Dedifferentiated amniotic fluid mesenchymal stem cell (primary cell): ENCODE results near the gene GYPB.
A peak's percentile ranks its signal among the peaks of the same experiment; 100 is the strongest.
"Not testable (repeated sequence)": the region's sequence is repeated elsewhere in the genome, so short reads cannot be mapped to it uniquely, and the experiment has no call there.

ENCODE experiments used
- DNase-seq: peaks from one replicate; pipeline ENCODE4 v3.0.0-alpha.2; 2016; ENCODE audit errors: extremely low spot score

Gene GYPB

DNA sequence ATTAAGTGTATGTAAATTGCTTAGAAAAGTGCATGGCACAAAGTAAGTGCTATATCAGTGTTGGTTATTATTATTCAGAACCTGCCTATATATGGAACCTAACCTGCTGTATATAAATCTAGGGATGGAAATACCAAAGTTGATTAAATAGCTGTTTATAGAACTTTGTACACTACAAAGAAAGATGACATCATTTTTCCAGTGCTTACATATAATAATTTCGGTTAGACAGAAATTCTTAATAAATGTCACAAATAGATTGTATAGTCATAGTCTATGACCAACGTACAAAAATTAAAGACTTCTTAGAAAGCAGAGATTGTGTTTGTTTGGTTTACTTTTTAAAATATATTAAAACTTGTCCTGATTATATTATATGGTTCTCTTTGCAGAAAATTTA, 4.4 kb downstream of the GYPB start:
- no peak for DNase-seq

DNA sequence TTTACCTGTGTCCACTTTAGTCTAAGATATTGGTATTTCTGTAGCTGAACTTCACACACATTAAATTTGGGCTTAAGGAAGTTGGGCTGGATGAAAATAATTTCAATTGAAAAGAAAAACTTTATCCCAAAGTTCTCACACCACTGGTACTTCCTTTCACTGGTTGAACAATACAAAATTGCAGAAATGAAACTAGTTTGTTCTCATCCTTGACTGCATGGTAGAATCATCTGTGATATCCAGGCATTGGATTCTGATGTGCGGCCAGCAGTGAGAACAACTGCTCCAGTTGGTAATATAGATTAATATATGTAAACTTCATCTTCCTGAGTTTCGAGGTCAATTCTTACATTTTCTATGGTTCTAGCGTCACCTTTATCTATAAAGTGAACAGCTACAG, 10.6 kb downstream of the GYPB start:
- DNase-seq = not testable (repeated sequence)

DNA sequence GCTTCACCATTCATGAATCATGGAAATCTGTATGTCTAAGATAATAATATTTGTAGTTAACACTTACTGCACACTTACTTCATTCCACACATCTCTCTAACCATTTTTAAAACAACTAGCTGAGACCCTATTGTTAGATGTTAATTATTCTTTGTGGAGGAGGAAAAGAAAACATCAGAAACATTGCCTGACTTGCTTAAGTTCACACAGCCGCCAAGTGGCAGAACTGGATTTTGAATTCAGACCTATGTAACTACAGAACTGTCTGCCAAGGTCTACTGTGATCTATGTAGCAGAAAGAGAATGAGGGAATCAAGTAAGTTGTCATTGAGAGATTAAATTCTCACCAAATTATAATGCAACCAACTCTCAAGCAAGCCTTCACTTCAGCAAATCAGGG, 11.2 kb downstream of the GYPB start:
- not testable (repeated sequence) for DNase-seq

DNA sequence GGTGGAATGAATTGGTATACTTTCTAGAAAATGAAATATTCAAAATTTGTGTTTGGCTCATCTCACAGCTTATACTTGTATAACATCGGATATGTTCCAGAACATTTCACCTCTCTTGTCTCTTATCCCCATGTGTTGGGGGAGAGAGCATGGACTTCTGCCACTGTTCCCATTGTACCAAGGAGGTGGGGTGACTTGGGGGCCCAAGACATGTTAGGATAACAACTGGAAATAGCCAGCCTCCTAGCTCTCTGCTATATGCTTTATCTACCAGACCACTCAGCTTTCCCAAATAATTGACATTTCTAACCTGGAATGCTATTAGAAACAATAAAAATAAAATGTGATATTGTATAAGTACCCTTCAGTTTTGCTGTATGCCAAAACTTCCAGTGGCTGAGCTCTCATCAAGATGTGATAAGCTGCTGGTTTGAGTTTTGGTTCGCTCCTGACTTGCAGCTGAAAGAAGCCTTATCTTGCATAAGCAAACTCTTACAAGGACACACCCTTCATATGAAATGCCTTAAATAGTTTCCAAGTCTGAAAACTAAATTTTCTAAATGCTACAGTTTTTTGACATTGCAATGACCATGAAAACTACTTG, 12.9 kb downstream of the GYPB start:
- DNase-seq = peak; percentile 14

DNA sequence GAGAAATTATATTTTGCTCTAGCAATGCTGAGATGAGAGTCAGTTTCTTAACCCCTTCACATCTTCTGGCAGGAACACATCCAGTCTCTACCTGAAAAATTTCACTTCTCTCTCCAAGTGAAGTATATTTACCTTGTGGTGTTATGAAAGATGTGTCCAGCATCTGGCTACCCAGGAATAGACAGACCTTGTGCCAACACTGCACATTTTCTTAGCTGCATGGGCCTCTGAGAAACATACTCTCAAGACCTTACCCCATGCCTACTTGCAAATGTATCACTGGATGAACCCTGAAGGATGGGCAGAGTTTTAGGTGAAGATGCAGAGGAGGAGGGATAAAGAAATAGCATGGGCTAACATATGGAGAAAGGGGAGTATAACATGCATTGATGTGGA, 13.6 kb downstream of the GYPB start:
- not testable (repeated sequence) for DNase-seq

DNA sequence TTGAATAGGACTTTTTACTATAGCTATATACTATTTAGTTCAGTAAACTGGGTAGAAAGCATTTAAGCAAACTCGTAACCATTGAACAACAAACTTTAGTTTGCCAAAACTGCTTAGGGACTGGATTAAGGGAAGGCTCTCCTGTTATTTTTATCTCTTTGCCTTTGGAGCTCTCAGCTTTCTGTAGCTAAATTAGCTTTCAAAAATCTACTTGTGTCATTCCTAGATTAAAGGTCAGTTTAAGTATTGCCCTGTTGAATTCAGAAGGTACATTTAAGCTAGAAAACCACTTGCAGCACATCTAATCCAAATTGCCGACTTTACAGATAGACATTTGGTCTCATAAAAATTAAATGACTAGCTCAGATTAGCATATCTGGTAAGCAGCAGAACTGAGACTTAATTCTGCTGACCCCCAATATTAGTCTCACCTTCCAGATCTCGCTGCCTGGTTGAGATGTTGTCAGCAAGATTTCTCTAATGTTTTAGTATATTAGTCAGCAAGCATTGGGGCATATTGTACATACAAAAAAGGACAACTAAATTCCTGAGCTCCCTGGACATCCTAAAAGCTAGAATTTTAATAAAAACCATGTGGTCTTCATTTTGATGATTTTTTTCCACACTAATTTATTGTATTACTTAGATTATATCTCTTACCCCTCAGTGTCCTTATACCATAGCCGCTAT, 14.2 kb downstream of the GYPB start:
- peak; percentile 63 for DNase-seq

DNA sequence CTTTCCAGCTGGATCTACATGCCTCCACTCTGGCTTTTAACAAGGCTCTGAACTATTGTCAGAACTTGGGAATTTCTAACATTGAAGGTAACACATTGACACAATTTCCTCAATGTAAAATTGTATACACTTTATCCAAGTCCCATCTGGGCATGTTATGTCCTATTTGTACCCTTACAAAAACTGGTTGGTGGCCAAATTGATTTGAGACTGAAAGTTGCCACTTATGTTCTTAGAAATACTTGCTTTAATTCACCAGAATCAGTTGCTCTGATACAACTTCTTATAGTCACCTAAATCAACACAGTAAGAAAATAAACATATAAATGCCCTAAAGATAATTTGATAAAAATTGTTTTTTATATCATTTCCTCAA, 15.3 kb downstream of the GYPB start:
- not testable (repeated sequence) for DNase-seq

DNA sequence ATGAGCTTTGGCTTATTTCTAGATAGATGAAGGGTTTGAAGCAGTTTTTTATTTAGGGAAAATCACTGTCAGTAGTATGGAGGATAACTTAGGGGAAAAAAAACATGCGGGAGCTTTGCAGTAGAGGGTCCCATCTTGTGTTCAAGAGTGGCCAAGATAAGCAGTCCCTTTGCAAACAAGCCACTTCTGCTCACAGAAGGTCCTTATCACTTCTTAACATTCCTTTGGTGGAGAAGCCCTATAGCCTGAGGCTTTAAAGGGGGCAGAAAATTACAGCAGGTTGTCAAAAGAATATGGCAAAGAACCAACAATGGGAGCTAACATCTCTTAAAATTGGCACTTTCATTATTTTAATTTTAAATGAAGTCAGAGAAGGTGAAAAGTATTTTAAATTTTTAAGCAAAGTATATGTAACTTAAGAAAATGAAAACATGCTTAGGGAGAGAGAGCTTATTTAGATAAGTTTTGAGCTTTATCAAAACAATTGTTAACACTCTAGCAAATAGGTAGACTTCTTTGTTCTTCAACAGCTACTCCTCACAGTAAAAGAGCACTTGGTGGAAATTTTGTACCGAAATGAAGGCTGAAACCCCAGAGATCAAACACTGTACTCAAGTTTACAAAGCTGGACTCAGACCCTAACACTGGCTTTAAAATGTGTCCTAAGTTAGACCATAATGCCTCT, 15.8 kb downstream of the GYPB start:
- not testable (repeated sequence) for DNase-seq

DNA sequence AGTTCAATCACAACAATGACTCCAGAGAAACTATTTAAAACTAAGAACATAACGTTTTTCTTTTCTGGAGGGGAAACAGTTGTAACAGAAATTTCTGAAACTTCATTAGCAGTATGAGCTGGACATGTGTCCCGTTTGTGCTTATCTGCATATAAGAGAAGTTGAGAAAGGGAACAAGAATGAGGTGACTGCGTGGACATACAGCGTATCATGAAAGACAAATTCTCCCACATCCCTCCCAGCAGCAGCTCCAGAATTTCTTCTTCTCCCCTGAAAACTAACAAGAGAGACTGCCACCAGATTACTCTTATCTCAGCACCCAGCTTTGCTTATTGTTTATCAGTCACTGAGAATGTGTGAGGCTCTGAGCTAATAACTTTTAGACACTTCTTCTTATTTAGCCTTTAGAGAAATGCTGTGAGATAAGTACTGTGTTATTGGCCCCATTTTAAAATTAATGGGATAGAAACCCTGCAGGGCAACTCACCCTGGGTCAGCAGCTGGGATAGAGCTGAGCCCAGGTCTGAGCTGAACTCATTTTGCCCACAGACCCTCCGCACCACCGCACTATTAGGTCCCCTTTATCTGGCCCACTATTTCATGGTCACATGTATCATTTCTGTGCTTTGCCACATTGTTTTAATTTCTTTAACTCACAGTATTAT, 18.7 kb downstream of the GYPB start:
- not testable (repeated sequence) for DNase-seq

DNA sequence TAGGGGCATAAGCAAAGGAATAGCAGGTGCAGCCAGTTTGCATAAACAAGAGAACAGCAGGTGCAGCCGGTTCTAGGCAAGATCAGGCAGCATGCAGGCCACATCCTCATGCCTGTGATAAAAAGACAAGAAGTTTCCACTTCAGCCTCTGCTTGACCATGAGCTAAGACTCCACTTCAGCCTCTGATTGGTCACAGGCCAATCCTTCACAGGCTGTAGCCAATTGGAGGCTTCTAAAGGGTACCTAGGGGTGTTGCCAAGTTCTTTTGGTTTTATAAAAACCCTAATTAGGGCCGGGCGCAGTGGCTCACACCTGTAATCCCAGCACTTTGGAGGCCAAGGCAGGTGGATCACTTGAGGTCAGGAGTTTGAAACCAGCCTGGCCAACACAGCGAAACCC, 23.0 kb downstream of the GYPB start:
- not testable (repeated sequence) for DNase-seq

DNA sequence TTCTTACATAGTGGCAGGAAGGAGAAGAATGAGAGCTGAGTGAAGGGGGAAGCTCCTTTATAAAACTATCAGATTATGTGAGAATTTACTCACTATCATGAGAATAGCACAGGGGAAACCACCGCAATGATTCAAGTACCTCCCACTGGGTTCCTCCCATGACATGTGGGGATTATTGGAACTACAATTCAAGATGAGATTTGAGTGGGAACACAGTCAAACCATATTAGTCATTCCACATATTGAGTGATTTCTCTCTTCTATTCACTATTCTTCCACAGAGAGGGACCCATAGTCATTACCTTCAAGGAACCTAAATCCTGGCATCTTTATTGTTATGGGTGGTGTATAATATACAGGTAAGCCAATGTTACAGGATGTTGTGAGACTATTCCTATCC, 27.4 kb downstream of the GYPB start:
- not testable (repeated sequence) for DNase-seq

DNA sequence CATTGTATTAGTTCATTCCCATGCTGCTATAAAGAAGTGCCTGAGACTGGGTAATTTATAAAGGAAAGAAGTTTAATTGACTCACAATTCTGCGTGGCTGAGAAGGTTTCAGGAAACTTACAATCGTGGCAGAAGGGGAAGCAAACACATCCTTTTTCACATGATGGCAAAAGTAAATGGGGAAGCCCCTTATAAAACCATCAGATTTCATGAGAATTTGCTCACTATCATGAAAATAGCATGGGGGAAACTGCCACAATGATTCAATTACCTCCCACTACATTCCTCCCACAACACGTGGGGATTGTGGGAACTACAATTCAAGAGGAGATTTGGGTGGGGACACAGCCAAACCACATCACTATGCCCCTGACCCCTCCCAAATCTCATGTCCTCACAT, 28.5 kb downstream of the GYPB start:
- not testable (repeated sequence) for DNase-seq

DNA sequence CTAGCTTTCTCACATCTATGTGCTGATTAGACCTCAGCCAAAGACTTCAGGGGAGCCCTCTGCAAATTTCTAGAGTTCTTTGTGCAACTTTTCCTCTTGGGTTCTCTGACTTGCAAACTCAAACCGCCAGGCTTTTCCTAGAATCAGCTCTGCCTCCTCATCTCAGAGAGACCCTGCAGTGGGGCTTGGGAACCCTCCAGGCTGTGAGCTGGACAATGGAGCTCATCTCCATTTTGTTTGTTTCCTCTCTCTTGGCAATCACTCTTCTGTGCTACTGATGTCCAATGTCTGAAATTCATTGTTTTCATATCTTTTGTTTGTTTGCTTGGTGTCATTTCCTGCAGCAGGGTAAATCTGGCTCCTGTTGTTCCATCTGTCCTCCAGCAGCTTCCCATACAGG, 33.0 kb downstream of the GYPB start:
- DNase-seq = no peak

DNA sequence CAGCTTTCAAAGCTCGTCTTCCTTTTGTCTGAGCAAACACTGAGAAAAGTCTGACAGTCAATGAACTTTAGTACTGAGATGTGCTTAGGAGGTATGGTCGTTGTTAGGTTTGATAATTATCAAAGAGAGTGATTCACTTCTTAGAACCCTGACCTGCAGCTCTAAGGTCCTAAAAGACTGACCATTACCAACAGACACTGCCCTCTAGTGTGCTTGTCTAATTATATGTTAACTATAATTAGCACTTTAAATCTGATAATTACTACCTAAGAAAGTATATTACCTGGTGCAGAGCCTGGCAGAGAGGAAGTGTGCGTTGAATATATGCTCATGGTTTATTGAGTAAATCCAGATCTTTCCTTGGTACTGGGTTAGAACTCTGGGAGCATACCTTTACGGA, 38.4 kb downstream of the GYPB start:
- DNase-seq = not testable (repeated sequence)

DNA sequence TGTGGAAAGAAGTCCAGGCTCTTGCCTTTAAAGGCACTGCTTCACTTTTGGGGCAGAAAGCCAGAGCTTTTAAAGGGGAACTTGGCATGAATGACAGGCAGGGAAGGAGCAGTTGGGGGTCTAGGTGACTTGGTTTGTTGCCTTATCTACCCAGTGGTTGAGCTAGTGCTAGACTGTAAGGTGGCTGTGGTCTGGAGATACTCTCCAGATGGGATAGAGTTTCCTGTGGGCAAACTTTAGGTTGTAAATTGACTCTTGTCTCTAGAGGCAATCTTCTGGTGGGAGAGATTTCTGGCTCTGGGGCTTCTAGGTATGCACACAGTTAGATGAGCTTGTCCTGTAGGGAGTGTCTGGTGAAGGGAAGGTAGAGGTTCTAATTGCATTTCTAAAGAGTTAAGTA, 43.7 kb downstream of the GYPB start:
- DNase-seq = not testable (repeated sequence)

DNA sequence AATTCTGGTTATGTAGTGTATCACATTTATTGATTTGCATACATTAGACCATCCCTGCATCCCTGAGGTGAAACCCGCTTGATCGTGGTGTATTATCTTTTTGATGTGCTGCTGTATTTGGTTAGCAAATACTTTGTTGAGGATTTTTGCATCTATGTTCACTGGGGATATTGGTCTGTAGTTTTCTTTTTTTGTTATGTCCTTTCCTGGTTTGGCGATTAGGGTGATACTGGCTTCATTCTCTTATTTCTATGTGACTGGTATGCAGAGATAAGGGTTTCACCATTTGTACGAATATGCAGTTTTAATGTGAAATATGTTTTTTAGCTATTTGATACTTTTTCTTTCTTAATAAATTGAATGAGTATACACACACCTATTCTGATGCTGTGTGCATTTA, 45.2 kb downstream of the GYPB start:
- DNase-seq = not testable (repeated sequence)

DNA sequence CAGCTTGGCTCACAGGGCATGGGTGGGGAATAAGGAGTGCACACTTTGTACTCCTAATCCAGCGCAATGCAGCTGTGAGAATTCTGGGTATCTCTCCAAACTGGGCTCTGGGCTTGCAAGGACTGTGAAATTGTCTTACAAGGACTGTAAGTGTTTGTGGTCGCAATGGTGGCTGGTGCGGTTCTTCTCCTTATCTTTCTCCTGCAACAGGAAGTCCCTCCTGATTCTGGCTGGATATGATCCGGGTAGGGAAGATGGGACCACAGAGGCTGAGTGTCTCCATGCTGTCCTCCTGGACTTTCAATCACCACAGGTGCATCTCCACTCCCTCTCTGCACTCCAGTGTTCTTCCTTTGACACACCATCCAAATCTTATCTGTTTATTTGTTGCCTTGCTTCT, 58.1 kb downstream of the GYPB start:
- no peak for DNase-seq

DNA sequence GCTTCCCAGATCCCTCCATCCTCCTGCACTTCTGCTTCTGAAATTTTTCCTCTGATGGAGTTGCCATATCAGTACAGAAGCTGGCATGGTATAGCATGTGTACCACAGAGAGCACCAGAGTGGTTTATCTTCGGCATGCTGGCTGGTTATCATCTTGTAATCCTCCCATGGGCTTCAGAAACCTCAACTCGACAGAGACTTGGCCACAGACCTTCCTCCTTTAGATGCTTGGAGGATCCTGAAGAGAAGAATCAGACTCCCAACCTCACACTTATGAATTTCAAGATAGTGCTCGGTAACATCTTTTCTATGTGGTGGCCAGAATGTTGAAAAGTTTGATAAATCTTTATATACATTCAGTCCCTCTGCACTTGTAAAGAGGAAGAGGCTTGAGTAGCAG, 63.9 kb downstream of the GYPB start:
- not testable (repeated sequence) for DNase-seq

DNA sequence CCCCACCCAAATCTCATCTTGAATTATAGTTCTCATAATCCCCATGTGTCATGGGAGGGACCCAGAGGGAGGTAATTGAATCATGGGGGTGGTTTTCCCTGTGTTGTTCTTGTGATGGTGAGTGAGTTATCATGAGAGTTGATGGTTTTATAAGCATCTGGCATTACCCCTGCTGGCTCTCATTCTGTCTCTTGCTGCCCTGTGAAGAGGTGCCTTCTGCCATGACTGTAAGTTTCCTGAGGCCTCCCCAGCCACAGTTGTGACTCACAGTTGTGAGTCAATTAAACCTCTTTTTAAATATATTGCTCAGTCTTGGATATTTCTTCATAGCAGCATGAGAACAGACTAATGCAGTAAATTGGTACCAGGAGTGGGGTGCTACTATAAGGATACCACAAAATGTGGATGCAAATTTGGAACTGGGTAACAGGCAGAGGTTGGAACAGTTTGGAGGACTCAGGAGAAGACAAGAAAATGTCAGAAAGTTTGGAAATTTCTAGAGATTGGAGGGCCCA, 67.7 kb downstream of the GYPB start:
- not testable (repeated sequence) for DNase-seq

DNA sequence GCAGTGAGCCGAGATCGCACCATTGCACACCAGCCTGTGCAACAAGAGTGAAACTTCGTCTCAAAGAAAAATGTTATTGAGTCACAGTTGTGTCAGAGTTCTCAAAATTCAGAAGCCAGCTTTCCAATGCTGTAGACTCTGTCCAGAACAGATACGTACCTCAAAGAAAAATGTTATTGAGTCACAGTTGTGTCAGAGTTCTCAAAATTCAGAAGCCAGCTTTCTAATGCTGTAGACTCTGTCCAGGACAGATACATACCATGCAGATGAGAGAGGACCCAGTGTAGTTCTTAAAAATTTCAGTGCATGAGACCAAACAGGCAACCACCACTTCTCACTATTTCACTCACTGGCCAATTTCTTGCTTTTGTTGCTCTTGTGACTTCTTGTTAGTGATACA, 68.2 kb downstream of the GYPB start:
- DNase-seq = not testable (repeated sequence)

DNA sequence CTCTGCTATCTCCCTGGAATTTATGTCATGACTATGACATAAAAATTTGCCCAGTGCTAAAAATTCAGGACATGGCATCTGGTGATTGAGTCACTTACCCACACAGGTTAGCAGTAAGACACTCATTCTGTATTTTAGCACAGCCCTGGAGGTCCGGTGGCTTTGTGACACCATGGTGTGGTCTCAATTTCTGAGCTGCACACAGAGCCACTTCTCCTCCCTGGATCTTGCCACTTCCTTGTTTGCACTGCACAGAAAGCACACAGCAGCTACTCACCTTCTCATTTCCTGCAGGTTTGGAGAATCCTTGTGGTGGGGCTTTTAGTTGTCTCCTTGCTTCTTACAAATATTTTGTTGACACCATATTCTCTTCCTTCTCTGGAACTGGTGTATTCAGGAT, 69.0 kb downstream of the GYPB start:
- not testable (repeated sequence) for DNase-seq

DNA sequence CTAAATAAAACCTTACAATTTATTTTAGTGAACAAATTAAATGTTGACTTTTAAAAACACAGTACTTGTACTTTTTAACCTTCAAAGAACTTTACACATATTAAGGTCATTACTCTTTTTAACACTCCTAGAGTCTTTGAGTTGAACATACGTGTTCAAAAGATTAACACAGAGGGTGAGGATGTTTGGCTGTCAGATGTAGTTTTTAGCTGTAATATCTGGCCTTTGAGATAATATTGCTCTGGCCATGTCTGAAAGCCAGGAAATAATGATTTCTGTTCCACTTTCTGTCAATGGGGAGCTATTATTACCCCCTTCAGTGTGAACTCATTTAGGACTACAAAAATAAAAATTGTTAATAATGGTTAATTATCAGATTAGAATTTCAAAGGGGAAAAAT, 71.7 kb downstream of the GYPB start:
- not testable (repeated sequence) for DNase-seq
